GM12878 (cell line): ENCODE results near the gene CSTA.

Experiments used
- BACH1 ChIP-seq: fragments of 450-650 bp; IDR thresholded peaks from 2 replicates; pipeline ENCODE4 v1.6.1; 2017; ENCODE audit warnings: mild to moderate bottlenecking, borderline replicate concordance
- CTCF ChIP-seq, 3 experiments: IDR thresholded peaks in 2 of 3; conservative IDR thresholded peaks in 1 of 3; 2 replicates each; pipeline ENCODE4 v1.5.1; 2011; ENCODE audit warnings: low read depth in 3 of 3, low read length in 3 of 3, mild to moderate bottlenecking in 3 of 3, control low read depth in 2 of 3, moderate library complexity in 2 of 3, inconsistent platforms in 1 of 3, mixed read lengths in 1 of 3; ENCODE audit not compliant: control insufficient read depth in 2 of 3, insufficient read depth in 1 of 3; ENCODE audit errors: extremely low read depth in 1 of 3
- EP300 ChIP-seq, 2 experiments: fragments of 150-350 bp in 1 of 2; IDR thresholded peaks; 2 replicates each; pipeline ENCODE4 v1.6.1; 2011 to 2012; ENCODE audit warnings: low read depth in 2 of 2, low read length in 2 of 2, borderline replicate concordance in 1 of 2, improper control_type of control experiment in 1 of 2, inconsistent platforms in 1 of 2; ENCODE audit not compliant: control insufficient read depth in 1 of 2
- EZH2 ChIP-seq: IDR thresholded peaks from 2 replicates; pipeline ENCODE4 v1.6.1; 2012; ENCODE audit warnings: low read depth, mild to moderate bottlenecking, control low read depth, inconsistent platforms, low read length, borderline replicate concordance; ENCODE audit not compliant: control insufficient read depth
- NR2C1 ChIP-seq: fragments of 450-650 bp; IDR thresholded peaks from 2 replicates; pipeline ENCODE4 v1.6.1; 2017; ENCODE audit warnings: antibody characterized with exemption, mild to moderate bottlenecking, moderate library complexity
- NR2C2 ChIP-seq: IDR thresholded peaks from 2 replicates; pipeline ENCODE4 v1.6.1; 2011; ENCODE audit warnings: borderline replicate concordance, low read depth; ENCODE audit not compliant: control insufficient read depth, insufficient read length
- RCOR1 ChIP-seq: conservative IDR thresholded peaks from 2 replicates; pipeline ENCODE4 v1.6.1; 2012; ENCODE audit warnings: low read depth, low read length, improper control_type of control experiment
- RELA ChIP-seq: fragments of 450-650 bp; IDR thresholded peaks from 2 replicates; pipeline ENCODE4 v1.8.0; 2014; ENCODE audit warnings: borderline replicate concordance; ENCODE audit not compliant: partially characterized antibody

- TF ChIP-seq RCOR1 (no peak), NR2C2 (no peak), BACH1 (no peak), NR2C1 (no peak), EP300 (IDR thresholded peaks at IDR 0.05; ENCODE audit: borderline replicate concordance in 1 of 2, control insufficient read depth in 1 of 2, low read depth in 2 of 2, low read length in 2 of 2) (0 out of 4 replicates have a peak, but pooled peaks of 1 of the 2 experiments have one; percentile 23), EZH2 (no peak), CTCF (IDR thresholded peaks at IDR 0.05 in 2 of 3, conservative IDR thresholded peaks at IDR 0.05 in 1 of 3; ENCODE audit: control insufficient read depth in 2 of 3, extremely low read depth in 1 of 3, insufficient read depth in 1 of 3, low read depth in 3 of 3, low read length in 3 of 3) (no peak), RELA (no peak)
These were observed 721 bp downstream of the CSTA start for GRCh38 chr3:122325769-122326168.
